Panc1 (cell line): ENCODE data around the gene IFIT3. TPM values are rescaled to one million over a fixed set of nuclear protein-coding genes. Genes with fewer than 3 reads are reported as not detected.

Experiments used
- ATAC-seq: fragments of 200-7000 bp; cut with Tn5 transposase; 2 replicates; pipeline ENCODE4 v1.9.1; 2020; ENCODE audit warnings: mild to moderate bottlenecking, moderate library complexity
- BruUV-seq: library from RNA; stranded (reverse); fragments of 400-500 nt; replicated peaks from 2 replicates; lab custom pipeline; 2021; lab: Mats Ljungman, UMichigan
- CTCF ChIA-PET: fragments of 300-600 bp; sonication (Branson Sonifier 250); formaldehyde crosslinking; loops from one replicate; lab custom pipeline; 2022; ENCODE audit warnings: antibody characterized with exemption; lab: Charles Lee
- POLR2A ChIA-PET: fragments of 300-600 bp; sonication (Branson Sonifier 250); formaldehyde crosslinking; loops from one replicate; lab custom pipeline; 2022; ENCODE audit warnings: antibody characterized with exemption; lab: Charles Lee
- DNase-seq: peaks from one replicate; pipeline ENCODE4 v3.0.0-alpha.2; 2010; ENCODE audit warnings: low read depth, low spot score
- H3K27ac ChIP-seq: 2 replicates; pipeline ENCODE4 v1.5.1; 2011; ENCODE audit warnings: mild to moderate bottlenecking, low read length, inconsistent platforms
- H3K27me3 ChIP-seq: fragments of 200-500 bp; sonication (Bioruptor generic); 2 replicates; pipeline ENCODE4 v1.6.0; 2014; ENCODE audit warnings: low read length, inconsistent platforms; ENCODE audit not compliant: control insufficient read depth, insufficient read depth
- H3K36me3 ChIP-seq: fragments of 200-500 bp; sonication (Bioruptor generic); 2 replicates; pipeline ENCODE4 v1.5.1; 2014; ENCODE audit warnings: inconsistent platforms, mild to moderate bottlenecking, low read length, moderate library complexity; ENCODE audit not compliant: control insufficient read depth, insufficient read depth
- H3K4me1 ChIP-seq: 2 replicates; pipeline ENCODE4 v1.5.1; 2011; ENCODE audit warnings: inconsistent platforms, mild to moderate bottlenecking, low read length, moderate library complexity; ENCODE audit not compliant: control insufficient read depth, insufficient read depth
- H3K4me3 ChIP-seq, 2 experiments: 2 replicates each; pipeline ENCODE4 v1.5.1; 2011 to 2012; ENCODE audit warnings: low read depth in 2 of 2, low read length in 2 of 2, mild to moderate bottlenecking in 2 of 2, inconsistent platforms in 1 of 2, moderate library complexity in 1 of 2
- H3K9me3 ChIP-seq: fragments of 200-500 bp; sonication (Bioruptor generic); 2 replicates; pipeline ENCODE4 v1.5.1; 2014; ENCODE audit warnings: low read depth, mild to moderate bottlenecking, inconsistent platforms, low read length, moderate library complexity; ENCODE audit not compliant: control insufficient read depth, insufficient read depth
- POLR2AphosphoS5 ChIP-seq: IDR thresholded peaks from 2 replicates; pipeline ENCODE4 v1.6.1; 2012; ENCODE audit warnings: mild to moderate bottlenecking, low read depth, low read length, moderate library complexity
- SIN3A ChIP-seq: IDR thresholded peaks from 2 replicates; pipeline ENCODE4 v1.6.1; 2012; ENCODE audit warnings: low read depth, mild to moderate bottlenecking, low read length, moderate library complexity, borderline replicate concordance; ENCODE audit not compliant: insufficient read depth
- TCF7L2 ChIP-seq: IDR thresholded peaks from 2 replicates; pipeline ENCODE4 v1.6.1; 2011; ENCODE audit warnings: mild to moderate bottlenecking, low read depth, low read length, inconsistent platforms
- in situ Hi-C: cut with HindIII; loops from 2 replicates; pipeline ENCODE4 v1.10.0; 2016; ENCODE audit warnings: low sequenced_read_pairs, low pct_unique_long_range_greater_than_20kb
- intact Hi-C: fragments of 100-400 bp; cut with micrococcal nuclease; formaldehyde crosslinking; loops from one replicate; pipeline ENCODE4 v1.10.0; 2022; ENCODE audit not compliant: unreplicated experiment
- total RNA-seq: library from RNA; stranded (reverse); gene quantifications from one replicate; pipeline ENCODE4 v1.2.1, GENCODE V29; 2021; ENCODE audit not compliant: unreplicated experiment
- TF ChIP-seq, protein P1 (sequence below), 2 experiments: IDR thresholded peaks; 2 replicates each; pipeline ENCODE4 v1.6.1; 2011 to 2012; ENCODE audit warnings: low read depth in 2 of 2, control low read depth in 1 of 2, low read length in 1 of 2, mild to moderate bottlenecking in 1 of 2, moderate library complexity in 1 of 2; ENCODE audit not compliant: insufficient read depth in 1 of 2
- TF ChIP-seq, protein P2 (sequence below): fragments of 450-650 bp; IDR thresholded peaks from 2 replicates; pipeline ENCODE4 v1.5.1; 2017; ENCODE audit warnings: mild to moderate bottlenecking

The IFIT3 gene
- total RNA-seq, 1 experiment from 2014 or later, result 29.8 TPM

DNA sequence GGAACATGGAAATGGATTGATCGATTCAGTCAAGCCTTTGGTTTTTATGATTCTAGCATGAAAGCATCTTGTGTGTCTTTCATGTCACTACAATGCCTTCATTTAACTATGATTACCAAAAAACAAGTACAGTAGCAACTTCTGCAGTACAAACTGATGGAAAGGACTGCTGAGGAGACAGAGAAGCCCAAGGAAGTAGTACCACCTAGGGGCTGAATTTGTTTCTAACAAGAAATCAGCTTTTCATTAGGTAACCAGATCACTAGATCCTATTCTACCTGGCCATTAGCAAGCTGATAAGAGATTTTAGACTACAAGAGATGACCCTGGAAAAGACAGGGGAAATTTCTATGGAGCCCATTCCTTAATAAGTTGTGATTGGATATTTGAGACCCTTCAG lies 61.5 kb downstream of the IFIT3 start:
- no peak for DNase-seq
- Histone ChIP-seq H3K27me3 (no peaks in the 10 kb centered on the region), H3K27ac (peak overlapping the region; percentile 75), H3K4me3 (no peak overlapping the region), H3K9me3 (no peaks in the 10 kb centered on the region), H3K36me3 (no peaks in the 10 kb centered on the region), H3K4me1 (peaks cover 31% of the 10 kb centered on the region)
- in situ Hi-C loops (no loop called here), intact Hi-C loops (no loop called here)
- peak; percentile 44 for ATAC-seq
- no TSS peak for BruUV-seq
- ChIA-PET CTCF (interaction anchor here (0.6 to 1.6 kb wide), 3 partner anchors 20 to 303 kb away, joined by 3 to 8 read pairs (median 5); no protein-coding TSS in a partner anchor), POLR2A (interaction anchor here (0.6 kb wide), 1 partner anchor 153 kb away, joined by 7 read pairs; no protein-coding TSS in a partner anchor)
- TF ChIP-seq SIN3A (no peak), POLR2AphosphoS5 (no peak), TCF7L2 (no peak)
- TF ChIP-seq, protein P1, sequence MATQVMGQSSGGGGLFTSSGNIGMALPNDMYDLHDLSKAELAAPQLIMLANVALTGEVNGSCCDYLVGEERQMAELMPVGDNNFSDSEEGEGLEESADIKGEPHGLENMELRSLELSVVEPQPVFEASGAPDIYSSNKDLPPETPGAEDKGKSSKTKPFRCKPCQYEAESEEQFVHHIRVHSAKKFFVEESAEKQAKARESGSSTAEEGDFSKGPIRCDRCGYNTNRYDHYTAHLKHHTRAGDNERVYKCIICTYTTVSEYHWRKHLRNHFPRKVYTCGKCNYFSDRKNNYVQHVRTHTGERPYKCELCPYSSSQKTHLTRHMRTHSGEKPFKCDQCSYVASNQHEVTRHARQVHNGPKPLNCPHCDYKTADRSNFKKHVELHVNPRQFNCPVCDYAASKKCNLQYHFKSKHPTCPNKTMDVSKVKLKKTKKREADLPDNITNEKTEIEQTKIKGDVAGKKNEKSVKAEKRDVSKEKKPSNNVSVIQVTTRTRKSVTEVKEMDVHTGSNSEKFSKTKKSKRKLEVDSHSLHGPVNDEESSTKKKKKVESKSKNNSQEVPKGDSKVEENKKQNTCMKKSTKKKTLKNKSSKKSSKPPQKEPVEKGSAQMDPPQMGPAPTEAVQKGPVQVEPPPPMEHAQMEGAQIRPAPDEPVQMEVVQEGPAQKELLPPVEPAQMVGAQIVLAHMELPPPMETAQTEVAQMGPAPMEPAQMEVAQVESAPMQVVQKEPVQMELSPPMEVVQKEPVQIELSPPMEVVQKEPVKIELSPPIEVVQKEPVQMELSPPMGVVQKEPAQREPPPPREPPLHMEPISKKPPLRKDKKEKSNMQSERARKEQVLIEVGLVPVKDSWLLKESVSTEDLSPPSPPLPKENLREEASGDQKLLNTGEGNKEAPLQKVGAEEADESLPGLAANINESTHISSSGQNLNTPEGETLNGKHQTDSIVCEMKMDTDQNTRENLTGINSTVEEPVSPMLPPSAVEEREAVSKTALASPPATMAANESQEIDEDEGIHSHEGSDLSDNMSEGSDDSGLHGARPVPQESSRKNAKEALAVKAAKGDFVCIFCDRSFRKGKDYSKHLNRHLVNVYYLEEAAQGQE (IDR thresholded peaks at IDR 0.05; ENCODE audit: insufficient read depth in 1 of 2, low read depth in 2 of 2, low read length in 1 of 2), result no peak
- TF ChIP-seq, protein P2, sequence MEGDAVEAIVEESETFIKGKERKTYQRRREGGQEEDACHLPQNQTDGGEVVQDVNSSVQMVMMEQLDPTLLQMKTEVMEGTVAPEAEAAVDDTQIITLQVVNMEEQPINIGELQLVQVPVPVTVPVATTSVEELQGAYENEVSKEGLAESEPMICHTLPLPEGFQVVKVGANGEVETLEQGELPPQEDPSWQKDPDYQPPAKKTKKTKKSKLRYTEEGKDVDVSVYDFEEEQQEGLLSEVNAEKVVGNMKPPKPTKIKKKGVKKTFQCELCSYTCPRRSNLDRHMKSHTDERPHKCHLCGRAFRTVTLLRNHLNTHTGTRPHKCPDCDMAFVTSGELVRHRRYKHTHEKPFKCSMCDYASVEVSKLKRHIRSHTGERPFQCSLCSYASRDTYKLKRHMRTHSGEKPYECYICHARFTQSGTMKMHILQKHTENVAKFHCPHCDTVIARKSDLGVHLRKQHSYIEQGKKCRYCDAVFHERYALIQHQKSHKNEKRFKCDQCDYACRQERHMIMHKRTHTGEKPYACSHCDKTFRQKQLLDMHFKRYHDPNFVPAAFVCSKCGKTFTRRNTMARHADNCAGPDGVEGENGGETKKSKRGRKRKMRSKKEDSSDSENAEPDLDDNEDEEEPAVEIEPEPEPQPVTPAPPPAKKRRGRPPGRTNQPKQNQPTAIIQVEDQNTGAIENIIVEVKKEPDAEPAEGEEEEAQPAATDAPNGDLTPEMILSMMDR, result peak; percentile 71; the same call in 1 of the 2 replicates

Other genes starting within 250 kb of the IFIT3 start
- gene CH25H, start 120.7 kb upstream of the IFIT3 start, total RNA-seq, result 0.10 TPM
- gene LIPA, start 76.2 kb upstream of the IFIT3 start, total RNA-seq, result 172 TPM
- gene IFIT2, start 26.0 kb upstream of the IFIT3 start, total RNA-seq, result 31.6 TPM
- not detected for gene IFIT1B, start 50.1 kb downstream of the IFIT3 start, total RNA-seq
- gene IFIT1, start 64.6 kb downstream of the IFIT3 start, total RNA-seq, result 43.8 TPM
- 11.1 TPM for gene IFIT5, start 86.6 kb downstream of the IFIT3 start, total RNA-seq
- not detected for gene SLC16A12, start 207.6 kb downstream of the IFIT3 start, total RNA-seq